Stomach (tissue), 4 donors: ENCODE data around the gene MYF5.

Source experiments
- CTCF ChIP-seq, 7 experiments: fragments of 450-650 bp in 4 of 7; fragments of 200-600 bp in 3 of 7; sonication (generic) in 3 of 7; IDR thresholded peaks; one replicate each; pipeline ENCODE4 v1.5.1; 2016 to 2019; ENCODE audit warnings: antibody characterized with exemption in 7 of 7, control low read depth in 2 of 7, mild to moderate bottlenecking in 1 of 7
- EP300 ChIP-seq: sonication (generic); formaldehyde crosslinking; IDR thresholded peaks from one replicate; pipeline ENCODE4 v1.6.1; 2017; ENCODE audit warnings: antibody characterized with exemption
- POLR2A ChIP-seq, 4 donors: fragments of 450-650 bp; IDR thresholded peaks; one replicate each; pipeline ENCODE4 v1.6.1; 2016; ENCODE audit warnings: antibody characterized with exemption in 4 of 4, control low read depth in 2 of 4, mild to moderate bottlenecking in 1 of 4, moderate library complexity in 1 of 4

GRCh38 chr12:80761838-80762237, 45.1 kb downstream of the MYF5 start:
- TF ChIP-seq CTCF (IDR thresholded peaks at IDR 0.05), result no peak
- TF ChIP-seq POLR2A (IDR thresholded peaks at IDR 0.05), result no peak
- TF ChIP-seq EP300, result no peak
